ENCODE data around the gene CARD10.

CARD10 gene

GRCh38 chr22:37503850-37504249 is 15.4 kb downstream of the CARD10 start:
- DNase-seq (ENCODE audit: low read depth): no peak
- in situ Hi-C loops (cut with HindIII; ENCODE audit: low sequenced_read_pairs): no loop called here
- H3K4me3 ChIP-seq (ENCODE audit: low read depth, low read length): no peak overlapping the region
- TF ChIP-seq CTCF (IDR thresholded peaks at IDR 0.05; ENCODE audit: low read depth, low read length, missing control alignments): no peak

- no peak for DNase-seq (ENCODE audit: low read depth)
- H3K4me3 ChIP-seq (ENCODE audit: low read depth, low read length): no peak overlapping the region
- in situ Hi-C loops (cut with HindIII; ENCODE audit: low sequenced_read_pairs): no loop called here
- no peak for TF ChIP-seq CTCF (IDR thresholded peaks at IDR 0.05; ENCODE audit: low read depth, low read length, missing control alignments)
These were observed 16.0 kb downstream of the CARD10 start for GRCh38 chr22:37503183-37503683.

- in situ Hi-C loops (cut with HindIII; ENCODE audit: low sequenced_read_pairs): no loop called here
- H3K4me3 ChIP-seq (ENCODE audit: low read depth, low read length): no peak overlapping the region
- TF ChIP-seq CTCF (IDR thresholded peaks at IDR 0.05; ENCODE audit: low read depth, low read length, missing control alignments): no peak
- DNase-seq (ENCODE audit: low read depth): no peak
These were observed 16.7 kb downstream of the CARD10 start for GRCh38 chr22:37502342-37503182.

- no peak overlapping the region for H3K4me3 ChIP-seq (ENCODE audit: low read depth, low read length)
- peak; percentile 86 for DNase-seq (ENCODE audit: low read depth)
- TF ChIP-seq CTCF (IDR thresholded peaks at IDR 0.05; ENCODE audit: low read depth, low read length, missing control alignments): no peak
- in situ Hi-C loops (cut with HindIII; ENCODE audit: low sequenced_read_pairs): no loop called here
These were observed 17.4 kb downstream of the CARD10 start for GRCh38 chr22:37501610-37502341.

- no peak overlapping the region for H3K4me3 ChIP-seq (ENCODE audit: low read depth, low read length)
- TF ChIP-seq CTCF (IDR thresholded peaks at IDR 0.05; ENCODE audit: low read depth, low read length, missing control alignments): no peak
- in situ Hi-C loops (cut with HindIII; ENCODE audit: low sequenced_read_pairs): no loop called here
- DNase-seq (ENCODE audit: low read depth): no peak
These were observed 18.2 kb downstream of the CARD10 start for GRCh38 chr22:37500745-37501609.
